Osteocyte (in vitro differentiated cells): ENCODE measurements around the gene ACTN1. TPM values are rescaled to one million over a fixed set of nuclear protein-coding genes. Genes with fewer than 3 reads are reported as not detected.
"Not testable (repeated sequence)": the region's sequence is repeated elsewhere in the genome, so short reads cannot be mapped to it uniquely, and the experiment has no call there.

Experiments
- DNase-seq: peaks from one replicate; pipeline ENCODE4 v3.0.0; 2021; ENCODE audit warnings: mixed read lengths; ENCODE audit not compliant: unreplicated experiment; ENCODE audit errors: extremely low spot score
- H3K27ac Mint-ChIP-seq: one replicate; pipeline ENCODE4 v1.8.0; 2021; ENCODE audit warnings: mild to moderate bottlenecking, mixed read lengths; ENCODE audit not compliant: unreplicated experiment
- H3K27me3 Mint-ChIP-seq: one replicate; pipeline ENCODE4 v1.8.0; 2021; ENCODE audit warnings: mixed read lengths; ENCODE audit not compliant: unreplicated experiment
- H3K36me3 Mint-ChIP-seq: one replicate; pipeline ENCODE4 v1.8.0; 2021; ENCODE audit warnings: mixed read lengths; ENCODE audit not compliant: unreplicated experiment
- H3K4me1 Mint-ChIP-seq: one replicate; pipeline ENCODE4 v1.8.0; 2021; ENCODE audit warnings: mixed read lengths; ENCODE audit not compliant: unreplicated experiment
- H3K4me3 Mint-ChIP-seq: one replicate; pipeline ENCODE4 v1.8.0; 2021; ENCODE audit warnings: mild to moderate bottlenecking, moderate library complexity, mixed read lengths; ENCODE audit not compliant: unreplicated experiment
- H3K9me3 Mint-ChIP-seq: one replicate; pipeline ENCODE4 v1.8.0; 2021; ENCODE audit warnings: mixed read lengths; ENCODE audit not compliant: unreplicated experiment
- CTCF ChIP-seq: fragments of 200-600 bp; sonication (generic); IDR thresholded peaks from 2 replicates; pipeline ENCODE4 v1.5.0; 2021; ENCODE audit warnings: antibody characterized with exemption, mild to moderate bottlenecking, moderate library complexity
- long read RNA-seq: library from polyadenylated mRNA; unstranded; transcript quantifications from one replicate; pipeline ENCODE4 v2.0.0, GENCODE V29; 2021
- total RNA-seq: library from RNA; stranded (reverse); gene quantifications from 2 replicates; pipeline ENCODE4 v1.2.1, GENCODE V29; 2021

ACTN1 gene
- total RNA-seq: 371 and 380 TPM in 2 replicates
- long read RNA-seq, full-length matches to known transcripts: 241 of 354 reads
- long read RNA-seq, partial matches to known transcripts: 80 of 354 reads
- long read RNA-seq, other reads (novel, unspliced or antisense): 33 of 354 reads

- peaks cover 57% of the 10 kb centered on the region for H3K4me1 Mint-ChIP-seq
- H3K4me3 Mint-ChIP-seq: peak within 1 kb of the TSS; percentile 87
- H3K9me3 Mint-ChIP-seq: no peaks in the 10 kb centered on the region
- no peaks in the 10 kb centered on the region for H3K27me3 Mint-ChIP-seq
- TF ChIP-seq CTCF: no peak
- H3K36me3 Mint-ChIP-seq: peaks cover 15% of the 10 kb centered on the region
- H3K27ac Mint-ChIP-seq: peak within 1 kb of the TSS; percentile 95
- DNase-seq: peak; percentile 97
These were observed at the start of gene ACTN1 for GRCh38 chr14:68979021-68979721. ACTN1 (minus strand) TSS chr14:68979302; CDS start chr14:68979056, 246 bp downstream.

- Mint-ChIP-seq H3K4me3 (no peak overlapping the region), H3K36me3 (no peaks in the 10 kb centered on the region), H3K4me1 (no peaks in the 10 kb centered on the region), H3K9me3 (no peaks in the 10 kb centered on the region), H3K27me3 (no peaks in the 10 kb centered on the region), H3K27ac (no peak overlapping the region)
- no peak for TF ChIP-seq CTCF
- DNase-seq: no peak
These were observed 48.3 kb upstream of the ACTN1 start for GRCh38 chr14:69027242-69027913.

- TF ChIP-seq CTCF: no peak
- Mint-ChIP-seq H3K9me3 (no peaks in the 10 kb centered on the region), H3K36me3 (no peaks in the 10 kb centered on the region), H3K4me3 (no peak overlapping the region), H3K27ac (no peak overlapping the region), H3K4me1 (peaks cover 2% of the 10 kb centered on the region), H3K27me3 (no peaks in the 10 kb centered on the region)
- no peak for DNase-seq
These were observed 43.9 kb upstream of the ACTN1 start for GRCh38 chr14:69023035-69023434.

GRCh38 chr14:69022093-69022492, 43.0 kb upstream of the ACTN1 start:
- not testable (repeated sequence) for DNase-seq, H3K27ac Mint-ChIP-seq, H3K36me3 Mint-ChIP-seq, H3K4me3 Mint-ChIP-seq, H3K27me3 Mint-ChIP-seq, H3K9me3 Mint-ChIP-seq, H3K4me1 Mint-ChIP-seq

- Mint-ChIP-seq H3K4me1 (peaks cover 16% of the 10 kb centered on the region), H3K4me3 (no peak overlapping the region), H3K27ac (no peak overlapping the region)
These were observed 38.6 kb upstream of the ACTN1 start for GRCh38 chr14:69017706-69018105.

More at GRCh38 chr14:69017706-69018105, 38.6 kb upstream of the ACTN1 start:
- no peak for TF ChIP-seq CTCF
- no peak for DNase-seq
- Mint-ChIP-seq H3K9me3 (no peaks in the 10 kb centered on the region), H3K27me3 (no peaks in the 10 kb centered on the region), H3K36me3 (no peaks in the 10 kb centered on the region)
